ENCODE results near the gene YY1. TPM values are rescaled to one million over a fixed set of nuclear protein-coding genes. Genes with fewer than 3 reads are reported as not detected.
A peak's percentile ranks its signal among the peaks of the same experiment; 100 is the strongest.

YY1 gene
- total and polyA plus RNA-seq, 2 of the 8 experiments (the other 6 are each of a cell fraction or from before 2014, with no cell fraction given) = 26.4 to 106 TPM

DNA sequence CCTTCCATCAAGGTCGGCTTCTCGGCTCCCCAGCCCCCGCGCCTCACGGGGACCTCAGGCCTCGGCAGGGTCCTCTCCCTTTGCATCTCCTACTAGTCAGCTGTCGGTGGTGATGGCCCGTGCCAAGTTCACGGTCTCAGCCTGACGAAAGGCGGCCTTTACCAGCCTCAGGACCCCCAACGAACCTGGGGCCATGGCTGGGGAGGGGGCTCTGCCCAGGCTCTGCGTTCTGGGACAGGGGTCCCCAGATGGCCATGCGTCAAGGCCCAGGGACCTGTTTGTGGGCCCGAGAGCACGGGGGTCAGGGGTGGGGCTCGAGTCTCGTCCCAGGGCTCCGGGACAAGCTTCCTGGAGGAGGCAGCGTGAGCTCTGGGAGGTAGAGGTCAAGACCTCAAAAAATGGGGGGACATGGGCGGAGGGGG is 46.7 kb upstream of the YY1 start:
- TF ChIP-seq CBX8 (IDR thresholded peaks at IDR 0.05; ENCODE audit: borderline replicate concordance, low read depth, low read length) (no peak), BACH1 (IDR thresholded peaks at IDR 0.05; ENCODE audit: low read length) (no peak)
- H4K8ac ChIP-seq (ENCODE audit: extremely low read depth, insufficient read depth, low read length) = peak overlapping the region; percentile 84
- FAIRE-seq = no peak

More for the DNA sequence above, 46.7 kb upstream of the YY1 start:
- Histone ChIP-seq H2BK15ac (ENCODE audit: low read length) (0 out of 2 replicates have a peak overlapping the region, but pooled peaks have one; percentile 61), H3K23me2 (ENCODE audit: low read depth, low read length) (no peaks in the 10 kb centered on the region), H2AFZ (ENCODE audit: low read length) (peak overlapping the region; percentile 37; the same call in 1 of the 2 replicates), H3K27me3 (replicated peaks in 1 of 4; ENCODE audit: control insufficient read depth in 3 of 4, extremely low read depth in 1 of 4, insufficient read depth in 3 of 4, low read length in 3 of 4) (no peaks in the 10 kb centered on the region), H3K18ac (ENCODE audit: extremely low read depth, low read length) (peak overlapping the region; percentile 99), H4K91ac (replicated peaks; ENCODE audit: insufficient read length, low read length) (peak overlapping the region; percentile 37), H4K5ac (ENCODE audit: insufficient read length, low read depth, low read length) (peak overlapping the region; percentile 45), H3K14ac (ENCODE audit: insufficient read length) (no peak overlapping the region), H2BK120ac (replicated peaks; ENCODE audit: low read depth, low read length) (no peak overlapping the region), H3K4me2 (ENCODE audit: insufficient read depth in 1 of 2, low read depth in 2 of 2, low read length in 2 of 2) (peak overlapping the region in 1 of 2 experiments; percentile 66; a peak in 3 of 4 replicates), H3K4me1 (replicated peaks in 1 of 4; ENCODE audit: control insufficient read depth in 3 of 4, insufficient read depth in 4 of 4, low read length in 3 of 4) (peaks cover 4 to 12% (median 10%) of the 10 kb centered on the region in 4 experiments; a peak in 6 of 7 replicates), H2AK5ac (ENCODE audit: low read depth, low read length) (no peak overlapping the region), H3K79me2 (ENCODE audit: control insufficient read depth in 1 of 2, insufficient read depth in 2 of 2, low read length in 2 of 2) (no peaks in the 10 kb centered on the region), H3K4me3 (ENCODE audit: extremely low read depth in 1 of 4, insufficient read depth in 2 of 4, low read depth in 3 of 4, low read length in 4 of 4) (peak overlapping the region in 3 of 4 experiments; percentile 29 to 45 (median 42); a peak in 6 of 8 replicates), H2BK12ac (ENCODE audit: low read depth, low read length) (peak overlapping the region; percentile 44; the same call in 1 of the 2 replicates), H3K9ac (replicated peaks in 1 of 4; ENCODE audit: extremely low read depth in 1 of 4, low read depth in 3 of 4, low read length in 3 of 4) (peak overlapping the region in 2 of 4 experiments; percentile 42 to 48; a peak in 2 of 7 replicates), H3K79me1 (ENCODE audit: low read depth, low read length) (no peaks in the 10 kb centered on the region), H3K36me3 (ENCODE audit: control insufficient read depth in 2 of 4, insufficient read depth in 4 of 4, low read length in 3 of 4) (no peaks in the 10 kb centered on the region), H3K56ac (replicated peaks; ENCODE audit: insufficient read length, low read depth, low read length) (no peak overlapping the region), H3K23ac (ENCODE audit: insufficient read length) (no peak overlapping the region), H2BK5ac (ENCODE audit: low read depth, low read length) (peak overlapping the region; percentile 44; the same call in 1 of the 2 replicates), H4K20me1 (replicated peaks in 1 of 2; ENCODE audit: control insufficient read depth in 1 of 2, insufficient read depth in 2 of 2, low read length in 2 of 2) (no peaks in the 10 kb centered on the region), H3K9me3 (ENCODE audit: insufficient read depth in 2 of 2, low read depth in 1 of 2, low read length in 1 of 2) (no peaks in the 10 kb centered on the region), H3K4ac (replicated peaks; ENCODE audit: insufficient read length, low read depth, low read length) (peak overlapping the region; percentile 44), H2BK20ac (ENCODE audit: low read length) (no peak overlapping the region), H3K27ac (ENCODE audit: low read depth, low read length) (no peak overlapping the region)
- peak in 1 of 2 experiments; percentile 55 for DNase-seq (ENCODE audit: low read depth in 1 of 2, low spot score in 2 of 2)
- CTCF ChIA-PET (ENCODE audit: partially characterized antibody) = interaction anchor here (0.6 to 3.8 kb wide), 25 partner anchors 11 to 119 kb away, joined by 3 to 30 read pairs (median 5); partner anchors contain the start of gene DEGS2
- WGBS, 2 experiments (ENCODE audit: extremely low coverage in 1 of 2, insufficient coverage in 1 of 2, insufficient read length in 1 of 2, insufficient replicate concordance in 2 of 2, low coverage in 1 of 2, low lambda C conversion rate in 2 of 2, missing lambda C conversion rate in 1 of 2) = 90% methylated on average over 18 of the region's 21 CpGs; no CpG with 5 or more reads in 1 of the 2 experiments
- POLR2A ChIA-PET (ENCODE audit: partially characterized antibody) = interaction anchor here (1.0 to 1.1 kb wide), 2 partner anchors 31 to 44 kb away, joined by 4 to 6 read pairs; no protein-coding TSS in a partner anchor
